ENCODE measurements around the gene TBPL1. TPM values are rescaled to one million over a fixed set of nuclear protein-coding genes. Genes with fewer than 3 reads are reported as not detected.
"Not testable (repeated sequence)": the region's sequence is repeated elsewhere in the genome, so short reads cannot be mapped to it uniquely, and the experiment has no call there.

Gene TBPL1
- polyA plus RNA-seq, 1 experiment = 36.2 TPM

DNA sequence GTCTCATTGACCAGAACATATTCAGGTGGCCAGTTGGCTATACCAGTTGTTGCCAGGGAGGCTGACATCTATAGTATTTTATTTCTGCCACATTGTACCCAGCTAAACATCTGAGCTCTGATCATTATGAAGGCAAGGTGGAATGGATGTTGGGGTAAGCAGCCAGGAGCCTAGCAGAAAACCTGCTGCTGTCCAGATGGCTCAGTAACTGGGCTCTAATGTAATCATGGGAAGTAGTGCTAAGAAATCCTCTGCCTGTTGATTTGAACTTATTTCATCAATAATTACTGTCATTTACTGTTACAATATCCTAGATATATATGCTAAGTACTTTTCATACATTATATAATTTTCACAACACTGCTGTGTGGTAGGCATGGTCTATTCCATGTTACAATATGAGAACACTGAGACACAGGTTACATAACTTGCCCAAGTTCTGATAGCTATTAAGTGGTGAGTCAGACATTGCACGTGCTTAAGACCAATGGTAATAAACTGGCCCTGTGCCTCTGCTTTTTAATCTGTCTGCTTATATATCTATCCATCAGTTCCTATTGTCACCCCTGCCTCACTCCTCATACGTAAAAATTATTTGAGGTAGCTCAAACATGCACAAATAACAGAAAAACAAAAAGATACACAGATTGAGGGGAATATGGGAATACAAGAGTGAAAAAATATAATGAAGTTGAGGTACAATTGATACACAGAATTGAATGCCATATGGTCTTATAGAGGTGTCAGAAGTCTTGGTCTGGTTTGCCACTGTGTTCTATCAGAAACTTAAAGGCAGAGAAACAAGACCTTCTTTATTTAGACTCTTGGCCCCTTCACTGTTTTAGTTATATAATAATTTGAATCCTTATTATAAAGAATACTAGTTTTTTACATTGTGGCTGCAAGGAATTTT is 25.2 kb downstream of the TBPL1 start:
- Histone ChIP-seq H3K4me3 (ENCODE audit: low read depth, low read length) (no peak overlapping the region), H3K36me3 (ENCODE audit: control insufficient read depth, insufficient read depth, low read length) (no peaks in the 10 kb centered on the region), H3K27me3 (ENCODE audit: control insufficient read depth, insufficient read depth, low read length) (no peaks in the 10 kb centered on the region)
- TF ChIP-seq, protein P1, sequence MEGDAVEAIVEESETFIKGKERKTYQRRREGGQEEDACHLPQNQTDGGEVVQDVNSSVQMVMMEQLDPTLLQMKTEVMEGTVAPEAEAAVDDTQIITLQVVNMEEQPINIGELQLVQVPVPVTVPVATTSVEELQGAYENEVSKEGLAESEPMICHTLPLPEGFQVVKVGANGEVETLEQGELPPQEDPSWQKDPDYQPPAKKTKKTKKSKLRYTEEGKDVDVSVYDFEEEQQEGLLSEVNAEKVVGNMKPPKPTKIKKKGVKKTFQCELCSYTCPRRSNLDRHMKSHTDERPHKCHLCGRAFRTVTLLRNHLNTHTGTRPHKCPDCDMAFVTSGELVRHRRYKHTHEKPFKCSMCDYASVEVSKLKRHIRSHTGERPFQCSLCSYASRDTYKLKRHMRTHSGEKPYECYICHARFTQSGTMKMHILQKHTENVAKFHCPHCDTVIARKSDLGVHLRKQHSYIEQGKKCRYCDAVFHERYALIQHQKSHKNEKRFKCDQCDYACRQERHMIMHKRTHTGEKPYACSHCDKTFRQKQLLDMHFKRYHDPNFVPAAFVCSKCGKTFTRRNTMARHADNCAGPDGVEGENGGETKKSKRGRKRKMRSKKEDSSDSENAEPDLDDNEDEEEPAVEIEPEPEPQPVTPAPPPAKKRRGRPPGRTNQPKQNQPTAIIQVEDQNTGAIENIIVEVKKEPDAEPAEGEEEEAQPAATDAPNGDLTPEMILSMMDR (IDR thresholded peaks at IDR 0.05; ENCODE audit: insufficient read depth, low read depth, low read length) = no peak
- ChIA-PET POLR2A (interaction anchor here (0.9 kb wide), 1 partner anchor 13 kb away, joined by 3 read pairs; no protein-coding TSS in a partner anchor), CTCF (interaction anchor here (0.7 to 8.5 kb wide), 4 partner anchors 85 to 1024 kb away, joined by 3 to 137 read pairs (median 4); no protein-coding TSS in a partner anchor)
- DNase-seq (ENCODE audit: low read depth) = peak; percentile 49

- Histone ChIP-seq H3K27me3 (ENCODE audit: control insufficient read depth, insufficient read depth, low read length) (no peaks in the 10 kb centered on the region), H3K36me3 (ENCODE audit: control insufficient read depth, insufficient read depth, low read length) (0 out of 2 replicates have a peak, but pooled peaks cover 1% of the 10 kb centered on the region), H3K4me3 (ENCODE audit: low read depth, low read length) (no peak overlapping the region)
- TF ChIP-seq, protein P1 (IDR thresholded peaks at IDR 0.05; ENCODE audit: insufficient read depth, low read depth, low read length) = no peak
- POLR2A ChIA-PET = no interaction called here
- no peak for DNase-seq (ENCODE audit: low read depth)
- CTCF ChIA-PET = interaction anchor here (1.3 to 8.5 kb wide), 4 partner anchors 12 to 118 kb away, joined by 4 to 137 read pairs (median 6); no protein-coding TSS in a partner anchor
Measured at GRCh38 chr6:133978896-133979240, 25.8 kb downstream of the TBPL1 start.

- DNase-seq (ENCODE audit: low read depth); H3K4me3 ChIP-seq (ENCODE audit: low read depth, low read length); H3K27me3 ChIP-seq (ENCODE audit: control insufficient read depth, insufficient read depth, low read length); POLR2A ChIA-PET; H3K36me3 ChIP-seq (ENCODE audit: control insufficient read depth, insufficient read depth, low read length): not testable (repeated sequence)
- CTCF ChIA-PET = interaction anchor here (1.3 to 8.5 kb wide), 4 partner anchors 12 to 117 kb away, joined by 4 to 137 read pairs (median 6); no protein-coding TSS in a partner anchor
Measured at GRCh38 chr6:133979269-133979963, 26.4 kb downstream of the TBPL1 start.

- POLR2A ChIA-PET = no interaction called here
- Histone ChIP-seq H3K4me3 (ENCODE audit: low read depth, low read length) (no peak overlapping the region), H3K36me3 (ENCODE audit: control insufficient read depth, insufficient read depth, low read length) (peaks cover 2% of the 10 kb centered on the region; the same call in 1 of the 2 replicates), H3K27me3 (ENCODE audit: control insufficient read depth, insufficient read depth, low read length) (no peaks in the 10 kb centered on the region)
- TF ChIP-seq, protein P1 (IDR thresholded peaks at IDR 0.05; ENCODE audit: insufficient read depth, low read depth, low read length) = no peak
- no peak for DNase-seq (ENCODE audit: low read depth)
- CTCF ChIA-PET = interaction anchor here (1.5 to 8.5 kb wide), 3 partner anchors 11 to 83 kb away, joined by 4 to 137 read pairs (median 7); no protein-coding TSS in a partner anchor
Measured at GRCh38 chr6:133980168-133980567, 27.1 kb downstream of the TBPL1 start.

DNA sequence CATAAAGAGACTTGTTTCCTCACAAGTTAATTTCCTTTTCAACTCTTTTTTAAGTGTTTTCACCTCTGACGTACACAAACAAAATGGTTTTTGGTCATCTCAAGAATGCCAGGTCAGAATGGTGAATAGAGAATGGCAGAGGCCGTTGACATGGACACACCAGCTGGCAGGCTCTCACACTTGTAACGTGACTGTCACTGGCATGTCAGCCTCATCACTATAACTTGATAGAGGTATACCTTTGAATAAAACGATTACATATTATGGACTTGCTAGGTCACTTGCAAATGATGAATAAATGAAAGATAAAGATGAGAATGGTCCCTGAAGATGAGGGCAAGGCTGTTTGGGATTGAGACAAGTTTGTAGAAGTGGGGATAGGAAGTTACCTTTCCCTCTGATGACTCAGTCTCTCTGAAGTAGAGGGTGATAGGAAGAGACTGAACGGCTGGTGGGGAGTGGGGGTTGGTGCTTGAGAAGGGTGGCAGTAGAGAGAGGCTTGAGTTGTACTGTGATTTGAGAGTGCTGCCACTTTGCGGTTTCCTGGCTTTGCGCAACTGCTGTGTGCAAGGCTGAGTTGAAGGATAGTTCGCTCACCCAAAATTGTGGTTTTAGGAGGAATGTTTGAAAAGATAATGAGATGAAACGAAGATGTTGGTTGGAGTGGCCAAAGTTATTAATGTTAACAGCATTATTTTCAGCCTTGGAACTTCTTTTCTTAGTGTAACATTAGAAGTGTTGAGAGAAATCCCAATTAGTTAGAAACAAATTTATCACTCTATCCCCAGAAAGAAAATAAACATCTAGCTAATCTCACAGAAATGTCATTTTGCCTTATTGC is 30.3 kb downstream of the TBPL1 start:
- ChIA-PET POLR2A (no interaction called here), CTCF (interaction anchor here (1.2 to 1.8 kb wide), 3 partner anchors 10 to 114 kb away, joined by 4 to 6 read pairs (median 6); no protein-coding TSS in a partner anchor)
- DNase-seq (ENCODE audit: low read depth) = no peak
- Histone ChIP-seq H3K36me3 (ENCODE audit: control insufficient read depth, insufficient read depth, low read length) (peaks cover 2% of the 10 kb centered on the region; the same call in 1 of the 2 replicates), H3K4me3 (ENCODE audit: low read depth, low read length) (no peak overlapping the region), H3K27me3 (ENCODE audit: control insufficient read depth, insufficient read depth, low read length) (no peaks in the 10 kb centered on the region)
- TF ChIP-seq, protein P1 (IDR thresholded peaks at IDR 0.05; ENCODE audit: insufficient read depth, low read depth, low read length) = no peak
